H1 (cell line): ENCODE results near the gene RCOR2. TPM values are rescaled to one million over a fixed set of nuclear protein-coding genes. Genes with fewer than 3 reads are reported as not detected.

Experiments
- CTCF ChIA-PET: fragments of 300-600 bp; sonication (Branson Sonifier 250); formaldehyde crosslinking; loops from one replicate; lab custom pipeline; 2021; ENCODE audit not compliant: partially characterized antibody; lab: Charles Lee
- POLR2A ChIA-PET: fragments of 300-600 bp; sonication (Branson Sonifier 250); formaldehyde crosslinking; loops from one replicate; lab custom pipeline; 2021; ENCODE audit warnings: inconsistent platforms; ENCODE audit not compliant: partially characterized antibody; lab: Charles Lee
- DNase-seq, 2 experiments: peaks; one replicate each; pipeline versions ENCODE4 v3.0.0 to v3.0.0-alpha.2; 2010 to 2022; ENCODE audit warnings: low spot score in 2 of 2, low read depth in 1 of 2, mixed read lengths in 1 of 2
- FAIRE-seq: peaks from 2 replicates; lab custom pipeline; 2011; peaks lifted over from hg19 to GRCh38; lab: Jason Lieb, UNC
- H2AFZ ChIP-seq: 2 replicates; pipeline ENCODE4 v1.8.1; 2012; ENCODE audit warnings: low read length, inconsistent platforms
- H2AK5ac ChIP-seq: 2 replicates; pipeline ENCODE4 v1.6.1; 2013; ENCODE audit warnings: low read depth, low read length
- H2BK120ac ChIP-seq: replicated peaks from 2 replicates; pipeline ENCODE3; 2013; ENCODE audit warnings: low read depth, low read length, inconsistent platforms
- H2BK12ac ChIP-seq: 2 replicates; pipeline ENCODE4 v1.6.1; 2013; ENCODE audit warnings: low read depth, low read length
- H2BK15ac ChIP-seq: 2 replicates; pipeline ENCODE4 v1.6.1; 2013; ENCODE audit warnings: low read length
- H2BK20ac ChIP-seq: 2 replicates; pipeline ENCODE4 v1.6.1; 2013; ENCODE audit warnings: low read length
- H2BK5ac ChIP-seq: 2 replicates; pipeline ENCODE4 v1.6.1; 2013; ENCODE audit warnings: low read depth, low read length
- H3K14ac ChIP-seq: 2 replicates; pipeline ENCODE4 v1.6.1; 2013; ENCODE audit warnings: inconsistent platforms; ENCODE audit not compliant: insufficient read length
- H3K18ac ChIP-seq: 2 replicates; pipeline ENCODE4 v1.6.1; 2013; ENCODE audit warnings: low read length; ENCODE audit errors: extremely low read depth
- H3K23ac ChIP-seq: 2 replicates; pipeline ENCODE4 v1.6.1; 2013; ENCODE audit warnings: inconsistent platforms; ENCODE audit not compliant: insufficient read length
- H3K23me2 ChIP-seq: 2 replicates; pipeline ENCODE4 v1.6.1; 2013; ENCODE audit warnings: low read depth, low read length
- H3K27ac ChIP-seq: 2 replicates; pipeline ENCODE4 v1.6.1; 2011; ENCODE audit warnings: low read depth, low read length, inconsistent platforms
- H3K27me3 ChIP-seq, 4 experiments: replicated peaks in 1 of 4; 1 replicate in 1 of 4; 2 replicates in 3 of 4; pipeline versions ENCODE4 v1.6.1 to v1.8.1; 2011 to 2013; ENCODE audit warnings: low read length in 3 of 4, mild to moderate bottlenecking in 3 of 4, inconsistent platforms in 2 of 4, mixed read lengths in 2 of 4, moderate library complexity in 1 of 4; ENCODE audit not compliant: control insufficient read depth in 3 of 4, insufficient read depth in 3 of 4; ENCODE audit errors: extremely low read depth in 1 of 4
- H3K36me3 ChIP-seq, 4 experiments: 2 replicates each; pipeline versions ENCODE4 v1.6.1 to v1.8.1; 2011 to 2013; ENCODE audit warnings: mild to moderate bottlenecking in 4 of 4, low read length in 3 of 4, moderate library complexity in 2 of 4, control low read depth in 1 of 4, inconsistent platforms in 1 of 4; ENCODE audit not compliant: insufficient read depth in 4 of 4, control insufficient read depth in 2 of 4
- H3K4ac ChIP-seq: replicated peaks from 2 replicates; pipeline ENCODE3; 2013; ENCODE audit warnings: low read length, low read depth, mixed read lengths, inconsistent platforms; ENCODE audit not compliant: insufficient read length
- H3K4me1 ChIP-seq, 4 experiments: replicated peaks in 1 of 4; 1 replicate in 1 of 4; 2 replicates in 3 of 4; pipeline versions ENCODE4 v1.6.1 to v1.8.1; 2011 to 2013; ENCODE audit warnings: low read length in 3 of 4, inconsistent platforms in 2 of 4, mixed read lengths in 1 of 4; ENCODE audit not compliant: insufficient read depth in 4 of 4, control insufficient read depth in 3 of 4
- H3K4me2 ChIP-seq, 2 experiments: 2 replicates each; pipeline versions ENCODE4 v1.6.1 to v1.8.1; 2011 to 2013; ENCODE audit warnings: low read depth in 2 of 2, low read length in 2 of 2, control low read depth in 1 of 2, inconsistent platforms in 1 of 2, mild to moderate bottlenecking in 1 of 2; ENCODE audit not compliant: insufficient read depth in 1 of 2
- H3K4me3 ChIP-seq, 4 experiments: fragments of 200-600, 300-600 bp in 1 of 4; sonication (generic), shearing (Covaris generic), sonication (Bioruptor Twin) in 1 of 4; 2 replicates each; pipeline versions ENCODE4 v1.5.1 to v1.8.1; 2011 to 2016; ENCODE audit warnings: low read length in 4 of 4, low read depth in 3 of 4, control low read depth in 2 of 4, inconsistent platforms in 2 of 4, mild to moderate bottlenecking in 2 of 4, mixed read lengths in 1 of 4, moderate library complexity in 1 of 4; ENCODE audit not compliant: insufficient read depth in 2 of 4; ENCODE audit errors: extremely low read depth in 1 of 4
- H3K56ac ChIP-seq: replicated peaks from 2 replicates; pipeline ENCODE3; 2013; ENCODE audit warnings: low read depth, mild to moderate bottlenecking, mixed read lengths, low read length, inconsistent platforms; ENCODE audit not compliant: insufficient read length
- H3K79me1 ChIP-seq: 2 replicates; pipeline ENCODE4 v1.6.1; 2013; ENCODE audit warnings: low read depth, low read length, control low read depth
- H3K79me2 ChIP-seq, 2 experiments: 2 replicates each; pipeline versions ENCODE4 v1.6.1 to v1.8.1; 2012 to 2013; ENCODE audit warnings: low read length in 2 of 2, mild to moderate bottlenecking in 2 of 2, inconsistent platforms in 1 of 2; ENCODE audit not compliant: insufficient read depth in 2 of 2, control insufficient read depth in 1 of 2
- H3K9ac ChIP-seq, 4 experiments: replicated peaks in 1 of 4; 1 replicate in 1 of 4; 2 replicates in 3 of 4; pipeline versions ENCODE4 v1.6.1 to v1.8.1; 2011 to 2013; ENCODE audit warnings: low read depth in 3 of 4, low read length in 3 of 4, control low read depth in 2 of 4, mild to moderate bottlenecking in 2 of 4, moderate library complexity in 2 of 4, inconsistent platforms in 1 of 4; ENCODE audit errors: extremely low read depth in 1 of 4
- H3K9me3 ChIP-seq, 2 experiments: 2 replicates each; pipeline versions ENCODE4 v1.6.1 to v1.8.1; 2012 to 2013; ENCODE audit warnings: mild to moderate bottlenecking in 2 of 2, moderate library complexity in 2 of 2, control low read depth in 1 of 2, inconsistent platforms in 1 of 2, low read depth in 1 of 2, low read length in 1 of 2, mixed read lengths in 1 of 2; ENCODE audit not compliant: insufficient read depth in 2 of 2
- H4K20me1 ChIP-seq, 2 experiments: replicated peaks in 1 of 2; 2 replicates each; pipeline versions ENCODE3 to v1.8.1; 2011 to 2013; ENCODE audit warnings: inconsistent platforms in 2 of 2, low read length in 2 of 2, mild to moderate bottlenecking in 1 of 2; ENCODE audit not compliant: insufficient read depth in 2 of 2, control insufficient read depth in 1 of 2
- H4K5ac ChIP-seq: 2 replicates; pipeline ENCODE4 v1.6.1; 2013; ENCODE audit warnings: low read length, low read depth, mixed read lengths, inconsistent platforms; ENCODE audit not compliant: insufficient read length
- H4K8ac ChIP-seq: 2 replicates; pipeline ENCODE4 v1.8.0; 2013; ENCODE audit warnings: mild to moderate bottlenecking, moderate library complexity, low read length, inconsistent platforms; ENCODE audit not compliant: insufficient read depth; ENCODE audit errors: extremely low read depth
- H4K91ac ChIP-seq: replicated peaks from 2 replicates; pipeline ENCODE3; 2013; ENCODE audit warnings: low read length, mixed read lengths, inconsistent platforms; ENCODE audit not compliant: insufficient read length
- CTBP2 ChIP-seq: IDR thresholded peaks from 2 replicates; pipeline ENCODE4 v1.7.0; 2011; ENCODE audit warnings: borderline replicate concordance, mild to moderate bottlenecking, moderate library complexity, mixed read lengths, low read length; ENCODE audit not compliant: insufficient read depth, insufficient read length
- EZH2 ChIP-seq: fragments of 200-600 bp; sonication (generic); IDR thresholded peaks from 2 replicates; pipeline ENCODE4 v1.7.1; 2012; ENCODE audit warnings: low read depth, mild to moderate bottlenecking, moderate library complexity, low read length, inconsistent platforms; ENCODE audit not compliant: severe bottlenecking
- FOSL1 ChIP-seq: IDR thresholded peaks from 2 replicates; pipeline ENCODE4 v1.6.1; 2011; ENCODE audit warnings: mild to moderate bottlenecking, low read depth, low read length, moderate library complexity; ENCODE audit not compliant: insufficient read depth
- MAX ChIP-seq: IDR thresholded peaks from 2 replicates; pipeline ENCODE4 v1.6.1; 2012; ENCODE audit warnings: inconsistent platforms
- SIN3A ChIP-seq, 2 experiments: IDR thresholded peaks in 1 of 2; conservative IDR thresholded peaks in 1 of 2; 2 replicates each; pipeline ENCODE4 v1.6.1; 2011 to 2012; ENCODE audit warnings: low read length in 2 of 2, improper control_type of control experiment in 1 of 2, low read depth in 1 of 2, mild to moderate bottlenecking in 1 of 2
- SUZ12 ChIP-seq: fragments of 200-600 bp; sonication (generic); IDR thresholded peaks from 2 replicates; pipeline ENCODE4 v1.6.1; 2012; ENCODE audit warnings: mild to moderate bottlenecking, inconsistent platforms, low read length, moderate library complexity, mixed read lengths
- WGBS, 2 experiments: shearing (Covaris generic) in 1 of 2; methylation state at CpG; one replicate each; pipeline versions ENCODE4 v1.1.6 to v1.1.7; 2013 to 2015; ENCODE audit warnings: low lambda C conversion rate in 2 of 2, mixed read lengths in 2 of 2, inconsistent platforms in 1 of 2, low coverage in 1 of 2, missing lambda C conversion rate in 1 of 2; ENCODE audit not compliant: insufficient replicate concordance in 2 of 2, insufficient coverage in 1 of 2, insufficient read length in 1 of 2; ENCODE audit errors: extremely low coverage in 1 of 2, missing lambda C conversion rate in 1 of 2; 5-methylcytosine and 5-hydroxymethylcytosine counted together
- polyA plus RNA-seq, 7 experiments: library from polyadenylated mRNA; depleted of rRNA in 3 of 7; stranded (reverse) in 5 of 7; unstranded in 2 of 7; fragments of >200 nt in 5 of 7; fragments of 200-250 nt in 2 of 7; gene quantifications; 1 replicate in 5 of 7; 2 replicates in 1 of 7; 4 replicates in 1 of 7; pipeline versions ENCODE4 v1.2.1 to v1.2.3, GENCODE V29; 2011 to 2013; ENCODE audit warnings: missing spikeins in 2 of 7, mixed read lengths in 2 of 7
- total RNA-seq: library from RNA; stranded (reverse); fragmentation: NEBNext Ultra II Directional; extraction: Animal tissue kit (Norgen Biotek cat#: 25700); gene quantifications from 2 replicates; pipeline ENCODE4 v1.2.1, GENCODE V29; 2021
- TF ChIP-seq, protein P1 (sequence below), 3 experiments: IDR thresholded peaks; 1 replicate in 2 of 3; 2 replicates in 1 of 3; pipeline versions ENCODE4 v1.5.1 to v1.6.1; 2011; ENCODE audit warnings: low read length in 3 of 3, mild to moderate bottlenecking in 3 of 3, inconsistent platforms in 2 of 3, low read depth in 1 of 3, moderate library complexity in 1 of 3; ENCODE audit not compliant: insufficient read depth in 1 of 3; ENCODE audit errors: control extremely low read depth in 1 of 3

RCOR2 gene
- total and polyA plus RNA-seq, 2 of the 8 experiments (the other 6 are each of a cell fraction or from before 2014, with no cell fraction given): 54.6 to 78.0 TPM

DNA sequence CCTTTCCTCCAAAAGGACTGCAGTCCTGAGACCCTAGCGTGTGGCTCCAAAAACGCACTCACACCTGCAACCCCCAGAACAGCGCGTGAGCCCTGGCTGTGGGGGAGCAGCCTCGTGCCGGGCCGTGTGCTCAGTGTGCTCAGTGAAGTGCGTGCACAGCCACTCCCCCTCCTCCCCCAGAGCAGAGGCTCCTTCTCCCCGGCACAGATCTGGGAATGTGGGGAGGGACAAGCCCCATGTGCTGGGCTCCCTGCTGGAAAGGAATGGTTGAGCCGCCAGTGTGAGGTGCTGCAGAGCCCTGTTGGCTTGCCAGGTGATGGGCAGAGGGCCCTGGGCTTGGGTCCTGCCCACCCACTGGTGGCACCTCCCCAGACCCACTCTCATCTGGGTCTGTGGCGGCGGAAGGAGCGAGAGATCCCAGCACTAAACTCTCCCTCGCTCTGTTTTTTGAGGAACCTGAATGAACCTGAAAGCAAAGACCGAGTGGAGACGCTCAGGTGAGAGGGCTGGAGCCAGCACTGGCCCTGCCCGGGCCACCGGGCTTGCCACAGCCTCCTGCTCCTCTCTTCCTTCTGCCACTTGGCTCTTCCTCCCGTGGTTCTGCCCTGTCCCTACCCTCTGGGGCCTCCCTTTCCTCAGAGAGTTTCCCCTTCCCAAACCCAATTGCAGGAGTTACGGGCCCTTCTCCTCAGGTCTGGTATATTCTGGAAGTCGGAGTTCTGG, 9.0 kb downstream of the RCOR2 start:
- H3K79me1 ChIP-seq: peaks cover 7% of the 10 kb centered on the region
- peak overlapping the region; percentile 23 for H4K91ac ChIP-seq
- H4K20me1 ChIP-seq: peaks cover 5 to 10% of the 10 kb centered on the region in 2 experiments
- no peaks in the 10 kb centered on the region; the same call in 1 of the 2 replicates for H3K23me2 ChIP-seq
- H3K14ac ChIP-seq: no peak overlapping the region
- no peak overlapping the region for H3K4me3 ChIP-seq
- peak overlapping the region; percentile 59 for H4K5ac ChIP-seq
- H3K4me2 ChIP-seq: no peak overlapping the region; a peak in 2 of 4 replicates
- H2BK5ac ChIP-seq: peak overlapping the region; percentile 78; the same call in 1 of the 2 replicates
- H3K4ac ChIP-seq: peak overlapping the region; percentile 83
- FAIRE-seq: no peak
- no peaks in the 10 kb centered on the region for H3K79me2 ChIP-seq
- H3K9me3 ChIP-seq: no peaks in the 10 kb centered on the region
- peak overlapping the region; percentile 48; the same call in 1 of the 2 replicates for H3K18ac ChIP-seq
- POLR2A ChIA-PET: interaction anchor here (2.1 to 6.1 kb wide), 2 partner anchors 11 to 20 kb away, joined by 11 to 74 read pairs; partner anchors contain the start of gene RCOR2
- H2AFZ ChIP-seq: no peak overlapping the region
- peak overlapping the region; percentile 86; the same call in 1 of the 2 replicates for H2AK5ac ChIP-seq
- peak overlapping the region; percentile 90 for H2BK20ac ChIP-seq
- peak overlapping the region; percentile 19; the same call in 1 of the 2 replicates for H2BK15ac ChIP-seq
- peak overlapping the region; percentile 39; the same call in 1 of the 2 replicates for H2BK12ac ChIP-seq
- H4K8ac ChIP-seq: 0 out of 2 replicates have a peak overlapping the region, but pooled peaks have one; percentile 76
- H3K36me3 ChIP-seq: peaks cover 4 to 45% (median 16%) of the 10 kb centered on the region in 4 experiments
- no peak overlapping the region for H3K27ac ChIP-seq
- CTCF ChIA-PET: interaction anchor here (0.8 to 11.1 kb wide), 15 partner anchors 9 to 78 kb away, joined by 3 to 163 read pairs (median 5); partner anchors contain the start of genes MARK2 and RCOR2
- no peaks in the 10 kb centered on the region for H3K27me3 ChIP-seq
- H3K9ac ChIP-seq: no peak overlapping the region
- peak in 1 of 2 experiments; percentile 68 for DNase-seq
- H3K56ac ChIP-seq: no peak overlapping the region
- peaks cover 6 to 51% (median 41%) of the 10 kb centered on the region in 4 experiments for H3K4me1 ChIP-seq
- H3K23ac ChIP-seq: no peak overlapping the region
- 84% methylated on average over 18 of the region's 21 CpGs; no CpG with 5 or more reads in 1 of the 2 experiments for WGBS, 2 experiments
- no peak overlapping the region for H2BK120ac ChIP-seq
- TF ChIP-seq EZH2 (no peak), SIN3A (conservative IDR thresholded peaks at IDR 0.05 in 1 of 2, IDR thresholded peaks at IDR 0.05 in 1 of 2; ENCODE audit: low read depth in 1 of 2, low read length in 2 of 2) (peak in 1 of 2 experiments; percentile 72; a peak in 1 of 4 replicates), CTBP2 (no peak), FOSL1 (no peak), SUZ12 (no peak), MAX (peak; percentile 90)
- TF ChIP-seq, protein P1, sequence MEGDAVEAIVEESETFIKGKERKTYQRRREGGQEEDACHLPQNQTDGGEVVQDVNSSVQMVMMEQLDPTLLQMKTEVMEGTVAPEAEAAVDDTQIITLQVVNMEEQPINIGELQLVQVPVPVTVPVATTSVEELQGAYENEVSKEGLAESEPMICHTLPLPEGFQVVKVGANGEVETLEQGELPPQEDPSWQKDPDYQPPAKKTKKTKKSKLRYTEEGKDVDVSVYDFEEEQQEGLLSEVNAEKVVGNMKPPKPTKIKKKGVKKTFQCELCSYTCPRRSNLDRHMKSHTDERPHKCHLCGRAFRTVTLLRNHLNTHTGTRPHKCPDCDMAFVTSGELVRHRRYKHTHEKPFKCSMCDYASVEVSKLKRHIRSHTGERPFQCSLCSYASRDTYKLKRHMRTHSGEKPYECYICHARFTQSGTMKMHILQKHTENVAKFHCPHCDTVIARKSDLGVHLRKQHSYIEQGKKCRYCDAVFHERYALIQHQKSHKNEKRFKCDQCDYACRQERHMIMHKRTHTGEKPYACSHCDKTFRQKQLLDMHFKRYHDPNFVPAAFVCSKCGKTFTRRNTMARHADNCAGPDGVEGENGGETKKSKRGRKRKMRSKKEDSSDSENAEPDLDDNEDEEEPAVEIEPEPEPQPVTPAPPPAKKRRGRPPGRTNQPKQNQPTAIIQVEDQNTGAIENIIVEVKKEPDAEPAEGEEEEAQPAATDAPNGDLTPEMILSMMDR (IDR thresholded peaks at IDR 0.05; ENCODE audit: control extremely low read depth in 1 of 3, insufficient read depth in 1 of 3, low read depth in 1 of 3, low read length in 3 of 3): peak in 2 of 3 experiments; percentile 42 to 63; a peak in 3 of 4 replicates
